Embryonic facial prominence (tissue), 1 donor: Measurements from ENCODE around the gene WWP2.

ENCODE experiments used
- DNase-seq: peaks from one replicate; pipeline ENCODE4 v3.0.0-alpha.2; 2016; ENCODE audit errors: extremely low spot score

WWP2 gene

DNA sequence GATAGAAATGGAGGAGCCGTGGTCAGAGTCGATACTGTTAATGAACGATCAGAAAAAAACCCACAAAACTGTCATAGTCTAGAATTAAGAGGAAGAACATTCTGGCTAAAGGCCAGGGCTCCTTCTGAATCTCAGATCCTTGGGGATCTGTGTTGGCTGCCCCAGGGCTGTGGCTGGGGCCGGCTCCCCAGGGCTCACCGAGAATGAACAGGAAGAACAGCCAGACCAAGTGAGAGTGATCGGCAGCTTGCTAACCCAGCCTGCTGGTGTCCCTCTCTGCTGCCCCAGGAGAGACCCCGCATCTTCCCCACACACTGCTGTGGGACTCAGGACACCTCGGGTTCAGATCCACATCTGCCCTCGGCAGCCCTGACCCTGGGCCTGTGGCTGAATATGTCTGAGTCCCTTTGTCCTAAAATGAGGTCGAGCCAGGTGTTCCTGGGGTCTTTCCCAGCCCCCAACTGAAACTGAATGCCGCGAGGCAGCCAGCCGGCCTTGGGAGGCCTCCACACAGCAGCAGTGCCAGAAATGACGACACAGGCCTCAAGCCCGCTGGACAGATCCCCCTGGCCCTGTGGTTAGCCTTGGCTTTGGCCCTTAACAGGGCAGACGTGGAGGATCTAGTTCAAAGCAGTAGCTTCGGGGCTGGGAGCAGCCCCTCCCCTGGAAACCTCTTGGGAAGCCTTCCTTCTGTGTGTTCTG lies 165.1 kb downstream of the WWP2 start:
- DNase-seq: no peak

DNA sequence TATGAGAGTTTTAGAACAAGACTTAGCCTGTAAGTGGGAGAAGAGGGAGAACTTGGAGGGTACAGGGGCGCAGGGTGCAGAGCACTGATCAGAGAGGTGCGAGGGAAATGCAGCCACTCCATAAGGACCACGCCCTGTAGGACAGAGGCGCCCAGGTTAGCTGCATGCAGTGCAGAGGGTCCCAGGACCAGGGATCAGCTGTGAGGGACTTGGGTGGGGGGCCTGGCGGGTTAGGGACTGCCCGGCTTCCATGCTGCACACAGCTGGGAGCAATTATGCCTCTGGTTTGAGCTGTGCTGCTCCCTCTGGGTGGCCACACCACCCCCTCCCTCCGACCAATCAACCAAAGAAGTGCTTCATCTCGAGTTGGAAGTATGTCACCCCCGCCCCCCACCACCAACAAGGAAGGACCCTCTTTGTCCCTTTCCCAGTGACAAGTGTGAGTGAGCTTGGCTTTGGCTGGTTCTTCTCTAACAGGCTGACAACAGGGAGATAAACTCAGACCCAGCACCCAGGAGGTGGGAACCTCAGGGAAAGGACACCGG lies 166.8 kb downstream of the WWP2 start:
- no peak for DNase-seq

DNA sequence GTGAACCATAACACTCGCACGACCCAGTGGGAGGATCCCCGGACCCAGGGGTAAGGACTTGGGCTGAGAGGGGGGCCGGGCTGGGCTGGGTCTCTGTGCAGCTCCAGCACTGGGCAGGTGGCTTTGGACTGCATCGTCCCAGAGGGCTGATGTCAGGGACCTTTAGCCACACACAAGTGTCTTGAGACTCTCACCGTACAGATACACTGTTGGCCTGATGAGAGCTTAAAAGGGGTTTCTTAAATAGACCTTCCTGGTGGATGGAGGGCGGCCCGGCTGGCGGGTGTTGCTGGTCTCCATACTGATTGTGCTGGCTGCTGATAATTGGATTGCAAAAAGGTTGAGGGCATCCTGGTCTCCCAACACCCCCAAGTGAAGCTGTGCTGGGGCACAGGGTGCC lies 167.3 kb downstream of the WWP2 start:
- DNase-seq: no peak

DNA sequence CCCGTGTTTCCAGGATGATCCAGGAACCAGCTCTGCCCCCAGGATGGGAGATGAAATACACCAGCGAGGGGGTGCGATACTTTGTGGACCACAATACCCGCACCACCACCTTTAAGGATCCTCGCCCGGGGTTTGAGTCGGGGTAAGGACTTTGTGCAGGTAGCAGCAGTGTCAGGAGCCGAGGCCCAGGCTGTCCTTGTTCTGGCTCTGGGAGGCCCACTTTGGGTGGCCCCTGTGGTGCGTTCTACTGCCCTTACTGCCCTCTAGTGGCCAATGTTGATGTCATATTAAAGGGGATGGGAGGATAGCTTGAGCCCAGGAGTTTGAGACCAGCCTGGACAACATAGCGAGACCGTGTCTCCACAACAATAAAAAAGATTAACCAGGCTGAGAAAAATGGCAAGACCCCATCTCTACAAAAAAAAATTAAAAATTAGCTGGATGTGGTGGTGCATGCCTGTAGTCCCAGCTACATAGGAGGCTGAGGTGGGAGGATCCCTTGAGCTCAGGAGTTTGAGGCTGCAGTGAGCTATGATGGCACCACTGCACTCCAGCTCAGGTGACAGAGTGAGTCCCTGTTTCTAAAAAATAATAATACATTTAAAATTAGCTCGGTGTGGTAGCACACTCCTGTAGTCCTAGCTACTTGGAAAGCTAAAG lies 168.1 kb downstream of the WWP2 start:
- DNase-seq: no peak

DNA sequence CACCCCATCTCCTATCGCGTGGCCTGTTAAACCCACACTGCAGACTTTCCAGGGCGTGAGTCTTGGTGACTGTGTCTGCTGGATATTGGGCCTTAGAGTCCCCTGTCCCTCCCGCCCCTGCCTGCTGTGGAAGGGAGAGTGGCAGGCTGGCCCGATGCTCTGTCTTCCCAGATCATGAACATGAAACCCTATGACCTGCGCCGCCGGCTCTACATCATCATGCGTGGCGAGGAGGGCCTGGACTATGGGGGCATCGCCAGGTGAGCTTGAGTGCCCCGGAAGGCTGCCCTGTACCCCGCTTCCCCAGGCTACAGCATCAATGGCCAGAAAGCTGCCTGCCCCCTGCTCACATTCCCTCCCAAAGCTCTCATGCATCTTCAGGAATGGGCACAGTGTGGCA lies 169.5 kb downstream of the WWP2 start:
- DNase-seq: no peak

DNA sequence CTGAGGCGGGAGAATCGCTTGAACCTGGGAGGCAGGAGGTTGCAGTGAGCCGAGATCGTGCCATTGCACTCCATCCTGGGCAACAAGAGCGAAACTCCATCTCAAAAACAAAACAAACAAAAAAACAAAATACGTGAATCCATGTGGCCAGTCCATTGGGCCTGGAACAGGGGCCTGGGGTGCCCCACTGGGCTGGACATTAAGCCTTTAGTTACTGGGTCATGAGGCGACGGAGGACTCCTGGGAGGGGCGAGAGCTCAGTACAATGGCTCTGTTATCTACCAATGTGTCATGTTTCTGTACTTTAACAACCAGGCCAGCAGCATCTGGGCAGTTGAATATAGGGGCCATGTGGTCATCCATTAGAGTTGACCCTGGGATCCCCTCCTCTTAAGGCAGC lies 170.1 kb downstream of the WWP2 start:
- no peak for DNase-seq

DNA sequence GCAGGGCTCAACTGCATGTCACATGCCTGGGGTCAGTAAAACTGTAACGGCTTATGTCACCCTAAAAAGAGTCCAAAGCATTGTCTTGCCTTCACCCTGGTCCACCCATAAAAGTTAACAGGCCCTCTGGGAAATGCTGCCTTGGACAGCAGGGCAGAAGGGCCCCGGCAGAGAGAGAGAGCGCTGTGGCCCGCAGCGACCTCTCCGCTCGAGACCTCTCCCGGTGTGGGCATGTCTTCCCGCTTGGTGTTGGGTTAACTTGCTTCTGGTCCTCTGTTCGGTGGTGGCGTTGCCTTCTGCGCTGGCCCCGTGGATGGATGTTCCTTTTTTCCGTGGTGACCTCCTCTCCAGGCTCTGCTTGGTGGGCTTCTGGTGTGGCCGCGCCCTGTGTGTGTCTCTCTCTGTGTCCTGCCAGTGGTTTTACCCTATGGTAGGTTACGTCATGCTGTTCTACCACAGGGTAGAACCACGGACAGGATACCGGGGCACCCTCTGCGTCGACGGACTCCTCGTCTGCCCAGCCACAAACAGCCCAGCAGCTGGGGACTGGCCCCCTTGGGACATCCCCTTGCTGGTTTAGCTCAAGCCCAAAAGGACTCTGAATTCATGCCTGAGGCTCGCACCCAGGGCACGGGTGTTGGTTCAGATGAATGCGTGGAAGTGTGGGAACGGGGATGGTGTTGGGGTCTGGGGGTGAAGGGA lies 170.7 kb downstream of the WWP2 start:
- DNase-seq: no peak

DNA sequence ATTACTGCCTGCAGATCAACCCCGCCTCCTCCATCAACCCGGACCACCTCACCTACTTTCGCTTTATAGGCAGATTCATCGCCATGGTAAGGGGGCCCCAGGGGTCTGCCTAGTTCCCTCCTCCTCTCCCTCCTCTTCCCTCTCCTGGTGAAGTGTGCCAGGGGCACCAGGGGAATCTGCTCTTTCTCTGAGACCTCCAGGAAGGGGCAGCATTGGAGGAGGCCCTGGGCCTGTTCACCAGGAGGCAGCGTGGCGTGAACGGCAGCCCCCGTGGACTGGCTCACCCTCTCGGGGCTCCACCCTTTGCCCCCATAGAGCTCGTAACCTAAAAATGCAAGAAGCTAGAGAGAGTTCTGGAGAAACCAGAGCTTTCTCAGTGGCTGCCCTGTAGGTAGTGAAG lies 171.9 kb downstream of the WWP2 start:
- no peak for DNase-seq

DNA sequence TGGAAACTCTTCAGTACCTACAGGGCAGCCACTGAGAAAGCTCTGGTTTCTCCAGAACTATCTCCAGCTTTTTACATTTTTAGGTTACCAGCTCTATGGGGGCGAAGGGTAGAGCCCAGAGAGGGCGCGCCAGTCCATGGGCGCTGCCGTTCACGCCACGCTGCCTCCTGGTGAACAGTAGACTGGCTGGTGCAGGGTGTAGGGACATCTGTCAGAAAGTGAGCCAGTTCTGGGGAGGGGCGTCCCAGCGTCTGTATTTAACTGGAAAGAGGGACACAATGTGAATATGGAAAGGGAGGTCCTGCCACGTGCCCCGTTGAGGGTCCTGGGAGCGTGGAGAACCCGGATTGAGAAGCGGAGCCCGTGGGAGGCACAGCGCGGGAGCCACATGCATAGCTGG lies 172.6 kb downstream of the WWP2 start:
- no peak for DNase-seq

DNA sequence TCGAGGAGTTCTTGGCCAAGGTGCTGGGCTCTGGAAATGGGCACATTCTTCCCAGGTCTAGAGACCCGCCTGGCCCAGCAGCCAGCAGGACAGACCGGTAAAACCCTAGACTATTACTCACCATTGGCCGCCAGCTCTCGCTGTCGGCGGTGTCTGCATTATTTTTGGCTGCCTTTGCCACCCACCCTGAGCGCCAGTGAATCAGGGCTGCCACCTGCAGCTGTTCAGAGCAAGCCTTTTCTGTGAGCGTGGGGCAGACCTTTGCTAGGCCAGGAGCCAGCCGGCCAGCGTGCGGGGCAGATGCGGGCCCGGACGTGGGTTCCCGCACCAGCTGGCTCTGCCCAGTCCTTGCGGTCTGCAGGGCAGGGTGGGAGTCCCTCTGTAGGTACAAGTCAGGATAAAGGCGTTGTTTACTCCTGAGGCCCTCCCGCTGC lies 173.2 kb downstream of the WWP2 start:
- no peak for DNase-seq

DNA sequence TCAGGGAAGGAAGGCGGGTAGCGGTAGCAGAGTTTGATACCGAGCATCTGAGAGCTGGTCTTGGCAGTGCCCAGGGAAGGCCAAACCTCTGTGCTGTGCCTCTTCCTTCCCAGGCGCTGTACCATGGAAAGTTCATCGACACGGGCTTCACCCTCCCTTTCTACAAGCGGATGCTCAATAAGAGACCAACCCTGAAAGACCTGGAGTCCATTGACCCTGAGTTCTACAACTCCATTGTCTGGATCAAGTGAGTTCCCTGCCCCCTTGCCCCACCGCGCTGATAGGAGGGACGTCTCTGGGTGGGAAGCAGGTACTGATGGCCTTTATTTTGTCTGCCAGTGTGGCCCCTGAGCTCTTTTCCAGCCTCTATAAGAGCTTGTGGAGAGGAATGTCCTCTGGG lies 173.6 kb downstream of the WWP2 start:
- no peak for DNase-seq

DNA sequence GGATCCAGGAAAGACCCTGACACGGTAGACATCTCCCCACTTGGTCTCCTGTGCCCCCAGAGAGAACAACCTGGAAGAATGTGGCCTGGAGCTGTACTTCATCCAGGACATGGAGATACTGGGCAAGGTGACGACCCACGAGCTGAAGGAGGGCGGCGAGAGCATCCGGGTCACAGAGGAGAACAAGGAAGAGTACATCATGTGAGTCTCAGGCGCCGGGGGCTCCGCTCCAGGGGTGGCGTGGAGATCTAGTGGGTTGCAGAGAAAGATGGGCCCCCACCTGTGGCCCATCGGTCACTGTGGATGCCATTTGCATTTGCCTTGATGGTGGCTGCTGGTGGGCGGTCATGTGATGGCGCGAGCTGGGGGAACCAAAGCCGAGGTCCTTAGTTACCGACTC lies 174.1 kb downstream of the WWP2 start:
- DNase-seq: no peak

DNA sequence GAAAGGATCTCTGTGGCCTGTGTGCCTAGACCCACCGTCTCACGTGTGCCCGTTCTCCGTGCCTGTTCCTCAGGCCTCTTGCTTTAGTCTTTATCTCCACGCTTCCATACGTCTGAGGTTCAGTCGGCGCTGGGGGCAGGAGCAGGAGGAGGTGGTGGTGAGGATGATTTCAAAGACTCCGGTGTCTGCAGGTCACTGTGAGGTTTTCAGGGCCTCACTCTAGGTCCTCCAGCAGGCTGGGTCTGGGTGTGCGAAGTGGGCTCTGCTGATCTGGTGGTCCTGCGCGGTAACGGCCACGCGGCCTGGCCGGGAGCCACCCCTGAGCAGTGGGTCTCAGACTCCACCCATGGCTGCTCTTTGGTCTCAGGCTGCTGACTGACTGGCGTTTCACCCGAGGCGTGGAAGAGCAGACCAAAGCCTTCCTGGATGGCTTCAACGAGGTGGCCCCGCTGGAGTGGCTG lies 174.6 kb downstream of the WWP2 start:
- no peak for DNase-seq

DNA sequence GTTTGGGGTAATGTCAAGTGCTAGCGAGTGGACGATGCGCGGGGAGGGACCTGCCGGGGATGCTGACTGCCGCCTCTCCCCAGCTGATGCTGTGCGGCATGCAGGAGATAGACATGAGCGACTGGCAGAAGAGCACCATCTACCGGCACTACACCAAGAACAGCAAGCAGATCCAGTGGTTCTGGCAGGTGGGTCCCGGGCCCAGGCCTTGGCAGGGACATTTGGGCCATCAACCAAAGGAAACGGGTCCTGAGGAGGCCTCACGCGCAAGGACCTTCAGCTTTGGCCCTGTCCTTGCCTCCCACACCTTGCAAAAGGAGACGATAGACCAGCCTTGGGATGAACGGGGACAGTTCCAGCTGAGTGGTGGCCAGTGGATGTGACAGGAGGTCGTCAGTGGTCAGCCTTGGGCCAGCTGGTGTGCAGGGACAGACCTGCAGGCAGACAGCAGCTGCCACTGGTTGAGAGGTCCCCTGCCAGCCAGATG lies 175.4 kb downstream of the WWP2 start:
- DNase-seq: no peak

DNA sequence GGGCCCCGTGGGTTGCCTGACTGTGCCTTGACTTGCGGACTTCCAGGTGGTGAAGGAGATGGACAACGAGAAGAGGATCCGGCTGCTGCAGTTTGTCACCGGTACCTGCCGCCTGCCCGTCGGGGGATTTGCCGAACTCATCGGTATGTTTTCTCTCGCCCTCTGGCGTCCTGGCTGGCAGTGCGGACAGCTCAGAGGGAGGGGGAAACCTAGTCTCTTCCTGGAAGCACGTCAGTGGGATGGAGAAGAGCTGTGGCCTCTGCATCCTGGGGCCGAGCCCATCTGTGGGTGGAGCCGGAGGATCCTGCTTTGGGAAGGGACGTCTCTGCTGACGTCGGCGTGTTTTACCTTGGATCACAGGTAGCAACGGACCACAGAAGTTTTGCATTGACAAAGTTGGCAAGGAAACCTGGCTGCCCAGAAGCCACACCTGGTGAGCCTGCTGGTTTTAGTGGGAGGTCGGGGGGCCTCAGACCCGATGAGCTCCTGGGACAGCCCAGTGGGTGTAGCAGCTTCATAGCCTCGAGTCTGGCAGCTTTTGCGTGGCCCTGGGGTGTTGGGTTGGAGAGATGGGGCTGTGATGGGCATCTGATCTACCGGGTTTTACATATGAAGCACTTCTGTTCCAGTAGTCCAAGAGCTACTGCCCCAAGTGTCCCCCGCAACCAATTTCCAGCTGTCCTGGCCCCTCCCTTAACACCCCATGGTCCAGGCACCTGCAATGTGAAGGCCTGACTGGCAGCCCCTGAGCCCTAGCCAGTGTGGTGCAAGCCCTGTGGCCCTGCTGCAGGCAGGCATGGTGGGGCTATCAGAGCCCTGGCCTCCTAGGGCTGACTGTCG lies 177.1 kb downstream of the WWP2 start:
- DNase-seq: no peak

DNA sequence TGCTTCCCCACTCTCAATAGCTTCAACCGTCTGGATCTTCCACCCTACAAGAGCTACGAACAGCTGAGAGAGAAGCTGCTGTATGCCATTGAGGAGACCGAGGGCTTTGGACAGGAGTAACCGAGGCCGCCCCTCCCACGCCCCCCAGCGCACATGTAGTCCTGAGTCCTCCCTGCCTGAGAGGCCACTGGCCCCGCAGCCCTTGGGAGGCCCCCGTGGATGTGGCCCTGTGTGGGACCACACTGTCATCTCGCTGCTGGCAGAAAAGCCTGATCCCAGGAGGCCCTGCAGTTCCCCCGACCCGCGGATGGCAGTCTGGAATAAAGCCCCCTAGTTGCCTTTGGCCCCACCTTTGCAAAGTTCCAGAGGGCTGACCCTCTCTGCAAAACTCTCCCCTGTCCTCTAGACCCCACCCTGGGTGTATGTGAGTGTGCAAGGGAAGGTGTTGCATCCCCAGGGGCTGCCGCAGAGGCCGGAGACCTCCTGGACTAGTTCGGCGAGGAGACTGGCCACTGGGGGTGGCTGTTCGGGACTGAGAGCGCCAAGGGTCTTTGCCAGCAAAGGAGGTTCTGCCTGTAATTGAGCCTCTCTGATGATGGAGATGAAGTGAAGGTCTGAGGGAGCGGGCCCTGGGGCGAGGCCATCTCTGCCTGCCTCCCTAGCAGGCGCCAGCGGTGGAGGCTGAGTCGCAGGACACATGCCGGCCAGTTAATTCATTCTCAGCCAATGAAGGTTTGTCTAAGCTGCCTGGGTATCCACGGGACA lies 177.9 kb downstream of the WWP2 start:
- DNase-seq: no peak

DNA sequence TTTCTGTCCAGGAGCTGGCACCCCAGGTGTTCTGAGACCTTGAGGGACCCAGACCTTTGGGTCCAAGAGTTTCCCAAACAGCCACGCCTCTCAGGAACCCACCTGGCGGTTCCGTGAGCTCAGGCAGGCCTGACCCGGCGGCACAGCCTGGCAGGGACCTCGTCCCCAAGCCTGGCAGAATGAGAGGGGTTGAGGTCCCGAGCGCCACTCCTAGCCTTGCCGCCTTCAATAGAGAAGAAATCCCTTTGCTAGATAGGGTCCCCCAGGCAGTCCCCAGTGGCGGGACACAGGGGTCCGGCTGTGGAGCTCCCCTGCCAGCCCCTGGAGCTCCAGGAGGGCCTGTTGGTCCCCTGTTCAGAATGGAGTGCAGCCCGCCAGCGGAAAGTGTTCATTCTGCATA lies 178.5 kb downstream of the WWP2 start:
- no peak for DNase-seq

DNA sequence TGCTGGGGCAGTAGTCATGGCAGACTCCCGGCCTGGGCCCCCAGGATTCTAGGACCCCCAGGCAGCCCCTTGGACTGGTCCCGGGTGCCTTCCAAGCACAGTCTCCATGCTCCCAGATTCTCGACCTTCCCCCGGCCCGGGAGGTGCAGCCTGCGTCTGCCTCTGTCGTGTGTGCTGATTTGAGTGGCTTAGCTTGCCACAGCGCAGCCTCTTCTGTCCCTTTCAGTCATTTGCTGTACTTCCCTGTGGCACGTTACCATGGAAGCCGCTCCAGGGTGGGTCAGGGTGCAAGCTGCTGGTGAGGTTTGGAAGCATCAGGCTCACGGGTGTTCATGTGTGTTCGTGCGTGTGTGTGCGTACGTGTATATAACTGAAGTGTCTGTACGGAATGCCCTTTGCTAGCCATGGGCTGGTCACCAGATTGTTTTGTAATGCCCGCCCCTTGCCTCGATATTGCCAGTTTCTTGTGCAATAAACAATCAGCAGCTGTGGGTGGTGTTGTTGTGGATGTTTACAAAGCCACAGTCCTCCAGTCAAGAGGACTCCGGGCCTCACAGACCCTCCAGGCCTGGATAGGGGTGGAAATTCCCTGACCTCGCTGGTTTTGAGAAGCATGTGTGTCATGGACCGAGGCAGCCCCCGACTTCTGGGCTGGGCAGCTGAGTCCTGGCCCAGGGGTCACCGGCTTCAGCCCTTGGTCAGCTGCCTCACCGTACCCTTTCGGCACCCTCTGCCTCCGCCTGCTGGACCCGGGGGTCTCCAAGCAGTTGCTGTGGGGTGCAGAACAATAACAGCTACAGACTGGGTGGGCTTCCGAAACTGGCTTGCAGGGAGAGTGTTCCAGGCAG lies 179.3 kb downstream of the WWP2 start:
- DNase-seq: no peak

DNA sequence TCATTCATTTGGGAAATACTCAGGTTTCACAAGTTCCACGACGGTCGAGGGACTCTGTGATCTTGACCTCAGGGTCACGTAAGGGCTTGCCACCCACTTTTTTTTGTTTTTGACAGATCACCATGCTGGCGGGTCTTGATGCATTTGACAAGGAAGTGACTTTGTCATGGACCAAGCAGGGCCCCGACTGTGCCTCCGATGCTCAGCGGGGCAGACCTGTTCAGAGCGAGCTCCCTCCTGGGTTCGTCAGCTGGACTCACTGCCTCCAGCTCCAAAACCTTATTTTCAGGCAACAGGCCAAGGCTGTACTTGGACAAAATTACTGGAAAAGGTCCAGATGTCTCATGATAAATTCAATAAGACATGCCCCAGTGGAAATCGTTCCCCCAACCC lies 180.0 kb downstream of the WWP2 start:
- no peak for DNase-seq

DNA sequence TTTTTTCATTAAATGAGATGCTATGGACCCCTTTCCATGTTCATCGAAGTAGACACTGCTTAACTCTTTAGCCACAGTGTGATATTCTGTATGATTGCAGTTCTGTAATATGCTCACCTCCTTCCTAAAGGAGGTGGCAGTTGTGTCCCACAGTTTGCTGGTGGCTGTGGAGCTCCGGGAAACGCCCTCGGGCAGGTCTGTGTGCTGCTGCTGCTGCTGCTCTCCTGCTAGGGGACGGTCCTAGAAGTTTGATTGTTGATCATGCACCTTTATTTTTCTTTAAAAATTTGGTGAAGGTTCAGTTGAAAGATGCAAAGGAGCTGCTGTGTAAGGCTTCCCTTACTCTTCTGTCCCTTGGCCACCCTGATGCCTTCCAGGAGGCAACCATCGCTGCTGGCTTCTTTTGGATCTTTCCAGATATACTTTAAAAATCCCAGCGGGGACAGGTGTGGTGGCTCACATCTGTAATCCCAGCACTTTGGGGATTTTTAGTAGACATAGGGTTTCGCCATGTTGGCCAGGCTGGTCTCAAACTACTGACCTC lies 180.6 kb downstream of the WWP2 start:
- DNase-seq: no peak
